Osteocyte (in vitro differentiated cells): ENCODE measurements around the gene NOX4. TPM values are rescaled to one million over a fixed set of nuclear protein-coding genes. Genes with fewer than 3 reads are reported as not detected.

Experiments used
- DNase-seq: peaks from one replicate; pipeline ENCODE4 v3.0.0; 2021; ENCODE audit warnings: mixed read lengths; ENCODE audit not compliant: unreplicated experiment; ENCODE audit errors: extremely low spot score
- H3K27ac Mint-ChIP-seq: one replicate; pipeline ENCODE4 v1.8.0; 2021; ENCODE audit warnings: mild to moderate bottlenecking, mixed read lengths; ENCODE audit not compliant: unreplicated experiment
- H3K27me3 Mint-ChIP-seq: one replicate; pipeline ENCODE4 v1.8.0; 2021; ENCODE audit warnings: mixed read lengths; ENCODE audit not compliant: unreplicated experiment
- H3K36me3 Mint-ChIP-seq: one replicate; pipeline ENCODE4 v1.8.0; 2021; ENCODE audit warnings: mixed read lengths; ENCODE audit not compliant: unreplicated experiment
- H3K4me1 Mint-ChIP-seq: one replicate; pipeline ENCODE4 v1.8.0; 2021; ENCODE audit warnings: mixed read lengths; ENCODE audit not compliant: unreplicated experiment
- H3K4me3 Mint-ChIP-seq: one replicate; pipeline ENCODE4 v1.8.0; 2021; ENCODE audit warnings: mild to moderate bottlenecking, moderate library complexity, mixed read lengths; ENCODE audit not compliant: unreplicated experiment
- H3K9me3 Mint-ChIP-seq: one replicate; pipeline ENCODE4 v1.8.0; 2021; ENCODE audit warnings: mixed read lengths; ENCODE audit not compliant: unreplicated experiment
- total RNA-seq: library from RNA; stranded (reverse); gene quantifications from 2 replicates; pipeline ENCODE4 v1.2.1, GENCODE V29; 2021
- TF ChIP-seq, protein P1 (sequence below): fragments of 200-600 bp; sonication (generic); IDR thresholded peaks from 2 replicates; pipeline ENCODE4 v1.5.0; 2021; ENCODE audit warnings: antibody characterized with exemption, mild to moderate bottlenecking, moderate library complexity

Gene NOX4
- total RNA-seq, 1 donor from 2014 or later: 19.6 TPM

GRCh38 chr11:89456681-89457080 is 34.5 kb downstream of the NOX4 start:
- H3K36me3 Mint-ChIP-seq: peaks cover 7% of the 10 kb centered on the region
- no peak overlapping the region for H3K27ac Mint-ChIP-seq
- H3K27me3 Mint-ChIP-seq: no peaks in the 10 kb centered on the region
- peaks cover 6% of the 10 kb centered on the region for H3K9me3 Mint-ChIP-seq
- no peak overlapping the region for H3K4me3 Mint-ChIP-seq
- peaks cover 22% of the 10 kb centered on the region for H3K4me1 Mint-ChIP-seq
- TF ChIP-seq, protein P1, sequence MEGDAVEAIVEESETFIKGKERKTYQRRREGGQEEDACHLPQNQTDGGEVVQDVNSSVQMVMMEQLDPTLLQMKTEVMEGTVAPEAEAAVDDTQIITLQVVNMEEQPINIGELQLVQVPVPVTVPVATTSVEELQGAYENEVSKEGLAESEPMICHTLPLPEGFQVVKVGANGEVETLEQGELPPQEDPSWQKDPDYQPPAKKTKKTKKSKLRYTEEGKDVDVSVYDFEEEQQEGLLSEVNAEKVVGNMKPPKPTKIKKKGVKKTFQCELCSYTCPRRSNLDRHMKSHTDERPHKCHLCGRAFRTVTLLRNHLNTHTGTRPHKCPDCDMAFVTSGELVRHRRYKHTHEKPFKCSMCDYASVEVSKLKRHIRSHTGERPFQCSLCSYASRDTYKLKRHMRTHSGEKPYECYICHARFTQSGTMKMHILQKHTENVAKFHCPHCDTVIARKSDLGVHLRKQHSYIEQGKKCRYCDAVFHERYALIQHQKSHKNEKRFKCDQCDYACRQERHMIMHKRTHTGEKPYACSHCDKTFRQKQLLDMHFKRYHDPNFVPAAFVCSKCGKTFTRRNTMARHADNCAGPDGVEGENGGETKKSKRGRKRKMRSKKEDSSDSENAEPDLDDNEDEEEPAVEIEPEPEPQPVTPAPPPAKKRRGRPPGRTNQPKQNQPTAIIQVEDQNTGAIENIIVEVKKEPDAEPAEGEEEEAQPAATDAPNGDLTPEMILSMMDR: no peak
- no peak for DNase-seq

DNA sequence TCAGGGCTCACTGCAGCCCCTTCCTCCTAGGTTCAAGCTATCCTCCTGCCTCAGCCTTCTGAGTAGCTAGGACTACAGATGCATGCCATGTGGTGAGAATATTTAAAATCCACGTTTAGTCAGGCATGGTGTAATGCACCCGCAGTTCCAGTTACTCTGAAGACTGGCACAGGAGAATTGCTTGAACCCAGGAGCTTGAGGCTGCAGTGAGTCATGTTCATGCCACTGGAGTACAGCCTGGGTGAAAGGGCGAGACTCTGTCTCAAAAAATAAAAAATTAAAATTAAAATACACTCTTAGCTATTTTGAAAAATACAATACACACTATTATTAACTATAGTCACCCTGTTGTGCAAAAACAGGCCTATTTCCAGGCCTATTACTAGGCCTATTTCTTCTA is 38.4 kb downstream of the NOX4 start:
- Mint-ChIP-seq H3K27ac (no peak overlapping the region), H3K9me3 (no peaks in the 10 kb centered on the region), H3K4me1 (peaks cover 9% of the 10 kb centered on the region), H3K27me3 (no peaks in the 10 kb centered on the region), H3K36me3 (peaks cover 4% of the 10 kb centered on the region), H3K4me3 (no peak overlapping the region)
- TF ChIP-seq, protein P1: no peak
- no peak for DNase-seq

DNA sequence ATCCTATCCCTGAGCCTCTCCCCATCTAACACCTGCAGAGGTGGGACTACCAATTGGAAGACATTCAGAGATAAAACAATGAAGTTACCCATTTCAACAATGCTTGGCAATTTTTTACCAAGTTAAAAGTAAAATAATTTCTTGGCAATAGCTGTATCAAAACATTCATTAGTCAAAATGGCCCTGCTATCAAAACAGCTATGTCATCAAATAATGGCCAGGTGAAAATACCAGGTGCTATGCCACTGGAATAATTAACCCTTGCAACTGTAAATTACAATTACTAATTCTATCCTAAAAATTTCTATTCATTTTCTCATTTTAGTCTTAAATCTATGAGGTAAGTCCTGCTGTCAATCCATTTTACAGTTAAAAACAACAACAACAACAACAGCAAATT is 43.3 kb downstream of the NOX4 start:
- TF ChIP-seq, protein P1: no peak

DNA sequence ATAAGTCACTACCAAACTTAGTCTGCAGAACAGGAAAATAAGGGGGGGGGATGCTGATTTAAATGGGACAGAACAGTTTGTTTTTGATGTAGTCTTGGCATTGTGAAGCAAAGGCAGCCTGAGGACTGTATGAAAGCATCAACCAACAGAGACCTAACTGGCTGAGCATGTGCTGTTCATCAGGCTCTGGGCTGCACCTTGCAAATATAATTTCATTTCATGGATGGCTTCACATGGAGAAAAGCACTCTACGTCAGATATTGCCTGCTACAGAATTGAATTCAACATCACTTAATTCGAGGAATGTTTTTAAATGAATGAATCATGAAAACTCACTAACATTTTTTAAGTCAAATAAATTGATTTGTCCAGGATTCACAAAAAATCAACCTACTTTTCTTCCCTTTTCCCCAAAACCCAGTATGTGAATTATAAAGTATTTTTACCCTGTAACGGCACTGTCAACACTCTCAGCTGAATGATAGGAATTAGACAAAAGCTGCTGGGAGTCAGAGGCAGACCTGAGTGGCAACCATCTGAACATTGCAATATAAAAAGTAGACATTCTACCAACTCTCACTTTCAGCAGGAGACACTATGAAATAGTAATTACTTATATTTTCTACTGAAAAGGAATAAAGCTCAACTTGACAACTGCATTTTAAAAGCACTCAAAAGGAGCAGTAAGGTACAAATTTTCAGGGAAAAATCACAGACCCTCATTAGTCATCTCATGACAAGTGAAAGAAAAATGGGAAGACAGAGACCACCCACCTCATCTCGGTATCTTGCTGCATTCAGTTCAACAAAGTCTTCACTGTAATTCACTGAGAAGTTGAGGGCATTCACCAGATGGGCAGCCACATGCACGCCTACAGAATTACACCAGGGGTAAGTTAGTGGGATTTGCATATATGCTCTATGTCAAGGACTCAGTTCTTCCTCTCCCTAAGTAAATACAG is 47.5 kb downstream of the NOX4 start:
- peaks cover 6% of the 10 kb centered on the region for H3K9me3 Mint-ChIP-seq
- peaks cover 42% of the 10 kb centered on the region for H3K36me3 Mint-ChIP-seq
- no peak for DNase-seq
- TF ChIP-seq, protein P1: no peak
- H3K27me3 Mint-ChIP-seq: no peaks in the 10 kb centered on the region
- H3K4me3 Mint-ChIP-seq: no peak overlapping the region
- peak overlapping the region; percentile 11 for H3K27ac Mint-ChIP-seq
- peaks cover 10% of the 10 kb centered on the region for H3K4me1 Mint-ChIP-seq

More for the DNA sequence above, 43.3 kb downstream of the NOX4 start:
- Mint-ChIP-seq H3K9me3 (peaks cover 6% of the 10 kb centered on the region), H3K27ac (peak overlapping the region; percentile 44), H3K4me3 (no peak overlapping the region), H3K27me3 (no peaks in the 10 kb centered on the region), H3K36me3 (peaks cover 27% of the 10 kb centered on the region), H3K4me1 (peaks cover 5% of the 10 kb centered on the region)
- no peak for DNase-seq

DNA sequence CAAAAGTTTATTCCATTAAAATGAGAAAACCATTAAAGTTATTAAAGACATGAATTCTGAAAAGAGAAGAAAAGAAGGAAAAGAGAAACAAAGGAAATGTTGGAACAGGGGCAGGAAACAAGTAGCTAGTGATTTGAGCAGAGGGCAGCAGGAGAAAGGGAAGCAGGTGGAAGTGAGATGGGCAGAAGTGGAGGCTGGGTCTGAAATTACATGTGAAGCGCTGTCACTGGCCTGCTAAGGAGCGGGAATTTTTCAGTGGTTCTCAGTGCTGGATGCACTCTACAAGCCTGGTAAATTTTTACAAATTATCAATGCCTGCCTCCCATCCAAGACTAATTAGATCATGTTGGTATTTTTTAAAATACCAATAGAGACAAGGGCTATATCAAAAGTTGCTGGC is 48.4 kb downstream of the NOX4 start:
- no peak overlapping the region for H3K4me3 Mint-ChIP-seq
- H3K27ac Mint-ChIP-seq: peak overlapping the region; percentile 63
- H3K4me1 Mint-ChIP-seq: peaks cover 10% of the 10 kb centered on the region
- no peaks in the 10 kb centered on the region for H3K27me3 Mint-ChIP-seq
- no peak for DNase-seq
- peaks cover 39% of the 10 kb centered on the region for H3K36me3 Mint-ChIP-seq
- TF ChIP-seq, protein P1: no peak
- H3K9me3 Mint-ChIP-seq: peaks cover 6% of the 10 kb centered on the region
